ENCODE results near the gene EPB41. TPM values are rescaled to one million over a fixed set of nuclear protein-coding genes. Genes with fewer than 3 reads are reported as not detected.

EPB41 gene
- total and polyA plus RNA-seq, 2 of the 8 experiments (the other 6 are each of a cell fraction or from before 2014, with no cell fraction given) = 36.7 to 109 TPM

- H3K36me3 ChIP-seq (ENCODE audit: control insufficient read depth in 2 of 4, insufficient read depth in 4 of 4, low read length in 3 of 4) = peaks cover 2 to 14% (median 6%) of the 10 kb centered on the region in 4 experiments; a peak in 7 of 8 replicates
- TF ChIP-seq SP1 (IDR thresholded peaks at IDR 0.05; ENCODE audit: low read depth, low read length) = no peak
- no peak for TF ChIP-seq CTBP2 (IDR thresholded peaks at IDR 0.05; ENCODE audit: borderline replicate concordance, insufficient read depth, insufficient read length, low read length)
- no peak for TF ChIP-seq SUZ12 (IDR thresholded peaks at IDR 0.05; ENCODE audit: low read length)
- no peak for TF ChIP-seq PHF8 (conservative IDR thresholded peaks at IDR 0.05; ENCODE audit: low read depth, low read length)
- TF ChIP-seq, protein P1, sequence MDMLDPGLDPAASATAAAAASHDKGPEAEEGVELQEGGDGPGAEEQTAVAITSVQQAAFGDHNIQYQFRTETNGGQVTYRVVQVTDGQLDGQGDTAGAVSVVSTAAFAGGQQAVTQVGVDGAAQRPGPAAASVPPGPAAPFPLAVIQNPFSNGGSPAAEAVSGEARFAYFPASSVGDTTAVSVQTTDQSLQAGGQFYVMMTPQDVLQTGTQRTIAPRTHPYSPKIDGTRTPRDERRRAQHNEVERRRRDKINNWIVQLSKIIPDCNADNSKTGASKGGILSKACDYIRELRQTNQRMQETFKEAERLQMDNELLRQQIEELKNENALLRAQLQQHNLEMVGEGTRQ (IDR thresholded peaks at IDR 0.05; ENCODE audit: low read length) = no peak
- TF ChIP-seq SAP30 (IDR thresholded peaks at IDR 0.05; ENCODE audit: insufficient read depth, insufficient replicate concordance, low read length) = no peak
- TF ChIP-seq, protein P2, sequence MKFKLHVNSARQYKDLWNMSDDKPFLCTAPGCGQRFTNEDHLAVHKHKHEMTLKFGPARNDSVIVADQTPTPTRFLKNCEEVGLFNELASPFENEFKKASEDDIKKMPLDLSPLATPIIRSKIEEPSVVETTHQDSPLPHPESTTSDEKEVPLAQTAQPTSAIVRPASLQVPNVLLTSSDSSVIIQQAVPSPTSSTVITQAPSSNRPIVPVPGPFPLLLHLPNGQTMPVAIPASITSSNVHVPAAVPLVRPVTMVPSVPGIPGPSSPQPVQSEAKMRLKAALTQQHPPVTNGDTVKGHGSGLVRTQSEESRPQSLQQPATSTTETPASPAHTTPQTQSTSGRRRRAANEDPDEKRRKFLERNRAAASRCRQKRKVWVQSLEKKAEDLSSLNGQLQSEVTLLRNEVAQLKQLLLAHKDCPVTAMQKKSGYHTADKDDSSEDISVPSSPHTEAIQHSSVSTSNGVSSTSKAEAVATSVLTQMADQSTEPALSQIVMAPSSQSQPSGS (IDR thresholded peaks at IDR 0.05; ENCODE audit: low read length) = no peak
- TF ChIP-seq CBX8 (IDR thresholded peaks at IDR 0.05; ENCODE audit: borderline replicate concordance, low read depth, low read length) = no peak
- no peak for TF ChIP-seq POLR2AphosphoS5 (IDR thresholded peaks at IDR 0.05; ENCODE audit: low read depth, low read length)
- no peak for TF ChIP-seq KDM5A (IDR thresholded peaks at IDR 0.05; ENCODE audit: low read length)
- no peak for TF ChIP-seq YY1 (IDR thresholded peaks at IDR 0.05; ENCODE audit: low read depth, low read length)
These were observed 184.9 kb downstream of the EPB41 start for GRCh38 chr1:29099286-29099685.

More at GRCh38 chr1:29099286-29099685, 184.9 kb downstream of the EPB41 start:
- Histone ChIP-seq H2AK5ac (ENCODE audit: low read depth, low read length) (no peak overlapping the region), H2BK15ac (ENCODE audit: low read length) (no peak overlapping the region), H3K27me3 (replicated peaks in 1 of 4; ENCODE audit: control insufficient read depth in 3 of 4, extremely low read depth in 1 of 4, insufficient read depth in 3 of 4, low read length in 3 of 4) (no peaks in the 10 kb centered on the region), H4K91ac (replicated peaks; ENCODE audit: insufficient read length, low read length) (no peak overlapping the region), H3K23me2 (ENCODE audit: low read depth, low read length) (no peaks in the 10 kb centered on the region), H3K23ac (ENCODE audit: insufficient read length) (no peak overlapping the region), H3K56ac (replicated peaks; ENCODE audit: insufficient read length, low read depth, low read length) (no peak overlapping the region), H2AFZ (ENCODE audit: low read length) (no peak overlapping the region), H4K8ac (ENCODE audit: extremely low read depth, insufficient read depth, low read length) (no peak overlapping the region), H3K79me2 (ENCODE audit: control insufficient read depth in 1 of 2, insufficient read depth in 2 of 2, low read length in 2 of 2) (no peaks in the 10 kb centered on the region), H3K4me2 (ENCODE audit: insufficient read depth in 1 of 2, low read depth in 2 of 2, low read length in 2 of 2) (no peak overlapping the region), H3K9ac (replicated peaks in 1 of 4; ENCODE audit: extremely low read depth in 1 of 4, low read depth in 3 of 4, low read length in 3 of 4) (no peak overlapping the region), H2BK12ac (ENCODE audit: low read depth, low read length) (no peak overlapping the region), H3K14ac (ENCODE audit: insufficient read length) (no peak overlapping the region), H4K20me1 (replicated peaks in 1 of 2; ENCODE audit: control insufficient read depth in 1 of 2, insufficient read depth in 2 of 2, low read length in 2 of 2) (no peaks in the 10 kb centered on the region), H3K9me3 (ENCODE audit: insufficient read depth in 2 of 2, low read depth in 1 of 2, low read length in 1 of 2) (no peaks in the 10 kb centered on the region), H3K4me1 (replicated peaks in 1 of 4; ENCODE audit: control insufficient read depth in 3 of 4, insufficient read depth in 4 of 4, low read length in 3 of 4) (peaks cover 0 to 7% (median 1%) of the 10 kb centered on the region in 4 experiments; a peak in 2 of 7 replicates), H3K4ac (replicated peaks; ENCODE audit: insufficient read length, low read depth, low read length) (no peak overlapping the region), H4K5ac (ENCODE audit: insufficient read length, low read depth, low read length) (no peak overlapping the region), H3K18ac (ENCODE audit: extremely low read depth, low read length) (no peak overlapping the region), H2BK5ac (ENCODE audit: low read depth, low read length) (no peak overlapping the region), H3K79me1 (ENCODE audit: low read depth, low read length) (no peaks in the 10 kb centered on the region), H3K27ac (ENCODE audit: low read depth, low read length) (no peak overlapping the region), H3K4me3 (ENCODE audit: extremely low read depth in 1 of 4, insufficient read depth in 2 of 4, low read depth in 3 of 4, low read length in 4 of 4) (no peak overlapping the region), H2BK20ac (ENCODE audit: low read length) (no peak overlapping the region), H2BK120ac (replicated peaks; ENCODE audit: low read depth, low read length) (no peak overlapping the region)
- no peak for FAIRE-seq
- ChIA-PET CTCF (ENCODE audit: partially characterized antibody) (interaction anchor here (0.9 to 2.0 kb wide), 5 partner anchors 10 to 62 kb away, joined by 3 to 5 read pairs (median 3); no protein-coding TSS in a partner anchor), POLR2A (ENCODE audit: partially characterized antibody) (no interaction called here)
- no peak for DNase-seq (ENCODE audit: low read depth in 1 of 2, low spot score in 2 of 2)
- 67% methylated on average over 4 of the region's 4 CpGs; no CpG with 5 or more reads in 1 of the 2 experiments for WGBS, 2 experiments (ENCODE audit: extremely low coverage in 1 of 2, insufficient coverage in 1 of 2, insufficient read length in 1 of 2, insufficient replicate concordance in 2 of 2, low coverage in 1 of 2, low lambda C conversion rate in 2 of 2, missing lambda C conversion rate in 1 of 2)
